ENCODE measurements around the gene JAK1.

The JAK1 gene

GRCh38 chr1:64979358-64979757 lies 13.0 kb upstream of the JAK1 start:
- no peak for DNase-seq

- DNase-seq = no peak
Observed at GRCh38 chr1:64976361-64976760, 10.0 kb upstream of the JAK1 start.

GRCh38 chr1:64975740-64976139 lies 9.4 kb upstream of the JAK1 start:
- DNase-seq = no peak

GRCh38 chr1:64975127-64975526 lies 8.8 kb upstream of the JAK1 start:
- DNase-seq = no peak

- no peak for DNase-seq
Observed at GRCh38 chr1:64974288-64974825, 8.0 kb upstream of the JAK1 start.

- DNase-seq = no peak
Observed at GRCh38 chr1:64973061-64973647, 6.8 kb upstream of the JAK1 start.

GRCh38 chr1:64969305-64970046 lies 3.1 kb upstream of the JAK1 start:
- DNase-seq = no peak

GRCh38 chr1:64967381-64967780 lies 1.0 kb upstream of the JAK1 start:
- DNase-seq = no peak

GRCh38 chr1:64965366-64966157 lies 787 bp downstream of the JAK1 start:
- peak; percentile 84 for DNase-seq

GRCh38 chr1:64963466-64963865 lies 2.9 kb downstream of the JAK1 start:
- DNase-seq = no peak

GRCh38 chr1:64962441-64962840 lies 3.9 kb downstream of the JAK1 start:
- peak; percentile 29 for DNase-seq

GRCh38 chr1:64961923-64962322 lies 4.4 kb downstream of the JAK1 start:
- no peak for DNase-seq

- DNase-seq = no peak
Observed at GRCh38 chr1:64960731-64961130, 5.6 kb downstream of the JAK1 start.

GRCh38 chr1:64959986-64960385 lies 6.4 kb downstream of the JAK1 start:
- no peak for DNase-seq

- DNase-seq = no peak
Observed at GRCh38 chr1:64956733-64957441, 9.5 kb downstream of the JAK1 start.

GRCh38 chr1:64956010-64956640 lies 10.2 kb downstream of the JAK1 start:
- DNase-seq = no peak

GRCh38 chr1:64955097-64956009 lies 11.0 kb downstream of the JAK1 start:
- DNase-seq = no peak

- DNase-seq = no peak
Observed at GRCh38 chr1:64953241-64953640, 13.1 kb downstream of the JAK1 start.

- DNase-seq = no peak
Observed at GRCh38 chr1:64950284-64950809, 16.0 kb downstream of the JAK1 start.

- DNase-seq = peak; percentile 30
Observed at GRCh38 chr1:64948905-64949833, 17.2 kb downstream of the JAK1 start.

All from activated gamma-delta T cell treated with Interleukin-2 at 50 U/mL for 16 hours (primary cell).